Endodermal cell (in vitro differentiated cells): ENCODE measurements around the gene PCMTD2. TPM values are rescaled to one million over a fixed set of nuclear protein-coding genes. Genes with fewer than 3 reads are reported as not detected.

ENCODE experiments used
- DNase-seq: peaks from one replicate; pipeline ENCODE4 v3.0.0-alpha.2; 2017
- H3K27ac ChIP-seq: 2 replicates; pipeline ENCODE4 v1.5.1; 2013; ENCODE audit warnings: mild to moderate bottlenecking, low read depth, low read length, moderate library complexity
- H3K27me3 ChIP-seq: 2 replicates; pipeline ENCODE4 v1.6.1; 2013; ENCODE audit warnings: mild to moderate bottlenecking, low read length, moderate library complexity; ENCODE audit not compliant: insufficient read depth, control insufficient read depth, poor library complexity, severe bottlenecking
- H3K36me3 ChIP-seq: 2 replicates; pipeline ENCODE4 v1.7.0; 2013; ENCODE audit warnings: mild to moderate bottlenecking, low read length, moderate library complexity; ENCODE audit not compliant: control insufficient read depth, insufficient read depth
- H3K4me1 ChIP-seq: one replicate; pipeline ENCODE4 v1.7.0; 2013; ENCODE audit warnings: low read length; ENCODE audit not compliant: control insufficient read depth, insufficient read depth
- H3K4me3 ChIP-seq: 2 replicates; pipeline ENCODE4 v1.5.1; 2013; ENCODE audit warnings: mild to moderate bottlenecking, low read length, moderate library complexity
- H3K9ac ChIP-seq: 2 replicates; pipeline ENCODE4 v1.6.1; 2013; ENCODE audit warnings: mild to moderate bottlenecking, low read length, moderate library complexity; ENCODE audit not compliant: poor library complexity, severe bottlenecking; ENCODE audit errors: extremely low read depth
- H3K9me3 ChIP-seq: 2 replicates; pipeline ENCODE4 v1.6.1; 2013; ENCODE audit warnings: mild to moderate bottlenecking, low read length, moderate library complexity; ENCODE audit not compliant: control insufficient read depth
- H3K27ac Mint-ChIP-seq: 2 replicates; pipeline ENCODE4 v1.8.0; 2020; ENCODE audit warnings: mixed read lengths
- H3K27me3 Mint-ChIP-seq: 2 replicates; pipeline ENCODE4 v1.8.0; 2021; ENCODE audit warnings: mild to moderate bottlenecking, mixed read lengths; ENCODE audit not compliant: insufficient read depth
- H3K36me3 Mint-ChIP-seq: 2 replicates; pipeline ENCODE4 v1.8.0; 2020; ENCODE audit warnings: low read depth, mixed read lengths
- H3K4me1 Mint-ChIP-seq: 2 replicates; pipeline ENCODE4 v1.8.0; 2020; ENCODE audit warnings: mixed read lengths
- H3K4me3 Mint-ChIP-seq: 2 replicates; pipeline ENCODE4 v1.8.0; 2020; ENCODE audit warnings: mild to moderate bottlenecking, moderate library complexity, mixed read lengths
- H3K9me3 Mint-ChIP-seq: 2 replicates; pipeline ENCODE4 v1.8.0; 2020; ENCODE audit warnings: mild to moderate bottlenecking, mixed read lengths
- WGBS, 2 experiments: methylation state at CpG; one replicate each; pipeline versions ENCODE4 v1.1.5 to v1.1.7; 2013; ENCODE audit warnings: missing lambda C conversion rate in 2 of 2, mixed read lengths in 1 of 2; ENCODE audit not compliant: insufficient coverage in 1 of 2, insufficient read length in 1 of 2; 5-methylcytosine and 5-hydroxymethylcytosine counted together
- total RNA-seq, 2 donors: library from RNA; stranded (reverse); fragmentation: NEBNext Ultra II Directional in 1 of 2; extraction: Animal tissue kit (Norgen Biotek cat#: 25700) in 1 of 2; gene quantifications; 2 replicates in 1 of 2; 3 replicates in 1 of 2; pipeline ENCODE4 v1.2.1, GENCODE V29; 2021
- TF ChIP-seq, protein P1 (sequence below): fragments of 200-600 bp; sonication (generic); conservative IDR thresholded peaks from 2 replicates; pipeline ENCODE4 v1.5.0; 2021; ENCODE audit warnings: antibody characterized with exemption, mild to moderate bottlenecking

The PCMTD2 gene
- total RNA-seq, 2 donors from 2014 or later = 145 to 158 TPM

DNA sequence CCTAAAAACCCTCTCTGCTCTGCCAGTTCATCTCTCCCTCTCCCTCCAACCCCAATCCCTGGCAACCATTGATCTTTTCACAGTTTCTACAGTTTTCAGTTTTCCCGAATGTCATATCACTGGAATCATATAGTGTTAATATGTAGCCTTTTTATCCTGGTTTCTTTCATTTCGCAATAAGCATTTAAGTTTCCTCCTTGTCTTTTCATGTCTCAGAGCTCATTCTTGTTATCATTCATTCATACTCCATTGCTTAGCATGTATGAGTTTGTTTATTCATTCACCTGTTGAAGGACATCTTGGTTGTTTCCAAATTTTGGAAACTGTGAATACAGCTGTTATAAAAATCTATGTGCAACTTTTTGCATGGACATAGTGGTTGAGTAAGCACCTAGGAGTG, 5.5 kb upstream of the PCMTD2 start:
- no peak overlapping the region for H3K27ac ChIP-seq
- H3K4me1 ChIP-seq = peaks cover 5% of the 10 kb centered on the region
- TF ChIP-seq, protein P1, sequence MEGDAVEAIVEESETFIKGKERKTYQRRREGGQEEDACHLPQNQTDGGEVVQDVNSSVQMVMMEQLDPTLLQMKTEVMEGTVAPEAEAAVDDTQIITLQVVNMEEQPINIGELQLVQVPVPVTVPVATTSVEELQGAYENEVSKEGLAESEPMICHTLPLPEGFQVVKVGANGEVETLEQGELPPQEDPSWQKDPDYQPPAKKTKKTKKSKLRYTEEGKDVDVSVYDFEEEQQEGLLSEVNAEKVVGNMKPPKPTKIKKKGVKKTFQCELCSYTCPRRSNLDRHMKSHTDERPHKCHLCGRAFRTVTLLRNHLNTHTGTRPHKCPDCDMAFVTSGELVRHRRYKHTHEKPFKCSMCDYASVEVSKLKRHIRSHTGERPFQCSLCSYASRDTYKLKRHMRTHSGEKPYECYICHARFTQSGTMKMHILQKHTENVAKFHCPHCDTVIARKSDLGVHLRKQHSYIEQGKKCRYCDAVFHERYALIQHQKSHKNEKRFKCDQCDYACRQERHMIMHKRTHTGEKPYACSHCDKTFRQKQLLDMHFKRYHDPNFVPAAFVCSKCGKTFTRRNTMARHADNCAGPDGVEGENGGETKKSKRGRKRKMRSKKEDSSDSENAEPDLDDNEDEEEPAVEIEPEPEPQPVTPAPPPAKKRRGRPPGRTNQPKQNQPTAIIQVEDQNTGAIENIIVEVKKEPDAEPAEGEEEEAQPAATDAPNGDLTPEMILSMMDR = no peak
- Mint-ChIP-seq H3K27ac (no peak overlapping the region), H3K36me3 (no peaks in the 10 kb centered on the region), H3K4me1 (peaks cover 11% of the 10 kb centered on the region), H3K27me3 (peaks cover 7% of the 10 kb centered on the region), H3K9me3 (no peaks in the 10 kb centered on the region), H3K4me3 (no peak overlapping the region)
- H3K27me3 ChIP-seq = peaks cover 18% of the 10 kb centered on the region
- no peak overlapping the region for H3K9ac ChIP-seq
- 88% methylated on average over 2 of the region's 2 CpGs; no CpG with 5 or more reads in 1 of the 2 experiments for WGBS, 2 experiments
- H3K4me3 ChIP-seq = no peak overlapping the region
- no peak for DNase-seq
- no peaks in the 10 kb centered on the region for H3K36me3 ChIP-seq
- H3K9me3 ChIP-seq = no peaks in the 10 kb centered on the region

DNA sequence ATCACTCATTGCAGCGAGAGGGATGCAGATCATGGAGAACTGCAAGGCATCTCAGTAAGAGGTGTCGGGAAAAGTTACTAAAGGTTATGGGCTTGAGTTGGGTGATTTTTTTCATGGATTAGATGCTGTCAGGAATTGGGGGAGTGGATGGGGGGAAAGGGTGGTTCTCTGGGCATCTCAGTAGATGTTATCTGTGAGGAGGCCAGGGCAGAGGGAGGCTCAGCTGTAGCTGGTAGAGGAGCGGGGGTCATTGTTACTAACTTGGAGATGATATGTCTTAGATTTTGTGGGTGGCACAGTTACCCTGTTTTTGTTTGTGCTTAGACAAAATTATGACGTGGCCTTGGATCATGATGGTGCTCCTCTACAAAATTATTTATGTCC, 2.6 kb upstream of the PCMTD2 start:
- Mint-ChIP-seq H3K36me3 (no peaks in the 10 kb centered on the region), H3K9me3 (no peaks in the 10 kb centered on the region), H3K27ac (peak overlapping the region; percentile 85), H3K27me3 (peaks cover 4% of the 10 kb centered on the region), H3K4me1 (peaks cover 27% of the 10 kb centered on the region), H3K4me3 (peak overlapping the region; percentile 13)
- Histone ChIP-seq H3K9me3 (no peaks in the 10 kb centered on the region), H3K4me3 (peak overlapping the region; percentile 56), H3K27me3 (peaks cover 18% of the 10 kb centered on the region), H3K4me1 (peaks cover 8% of the 10 kb centered on the region), H3K9ac (no peak overlapping the region), H3K36me3 (no peaks in the 10 kb centered on the region), H3K27ac (no peak overlapping the region)
- DNase-seq = no peak
- 94 to 100% methylated on average over 2 to 4 of the region's 4 CpGs for WGBS, 2 experiments
- TF ChIP-seq, protein P1 = no peak

DNA sequence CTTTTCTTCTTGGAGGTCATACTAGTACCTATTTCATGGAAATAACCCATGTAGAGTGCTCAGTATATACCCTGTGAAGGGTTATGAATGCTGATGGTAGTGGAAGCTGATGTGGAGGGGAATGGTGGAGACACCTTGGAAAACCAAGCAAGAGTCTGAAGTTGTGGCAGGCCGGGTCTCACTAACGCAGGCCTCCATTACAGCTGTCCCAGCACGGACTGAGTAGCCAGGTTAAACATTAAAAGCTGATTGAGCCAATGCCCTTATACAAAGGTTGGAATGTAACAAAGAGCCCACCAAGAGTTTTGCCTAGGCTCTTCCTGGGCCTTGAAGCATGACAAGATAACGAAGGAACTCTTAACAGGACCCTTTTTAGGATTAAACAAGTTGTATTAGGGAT, 2.1 kb upstream of the PCMTD2 start:
- H3K36me3 ChIP-seq = no peaks in the 10 kb centered on the region
- Mint-ChIP-seq H3K27me3 (peaks cover 4% of the 10 kb centered on the region), H3K9me3 (no peaks in the 10 kb centered on the region), H3K4me1 (peaks cover 31% of the 10 kb centered on the region), H3K36me3 (no peaks in the 10 kb centered on the region), H3K27ac (peak overlapping the region; percentile 85), H3K4me3 (peak overlapping the region; percentile 13)
- no peak overlapping the region for H3K27ac ChIP-seq
- H3K4me3 ChIP-seq = peak overlapping the region; percentile 56
- H3K9me3 ChIP-seq = no peaks in the 10 kb centered on the region
- no peak for DNase-seq
- peaks cover 8% of the 10 kb centered on the region for H3K4me1 ChIP-seq
- no peak overlapping the region for H3K9ac ChIP-seq
- TF ChIP-seq, protein P1 = no peak
- H3K27me3 ChIP-seq = peaks cover 18% of the 10 kb centered on the region
- WGBS, 2 experiments = 75 to 98% methylated on average over 4 of the region's 4 CpGs
